Pons (tissue), 1 donor: ENCODE measurements around the gene BCAR3.
"Not testable (repeated sequence)": the region's sequence is repeated elsewhere in the genome, so short reads cannot be mapped to it uniquely, and the experiment has no call there.

Source experiments
- DNase-seq: peaks from one replicate; pipeline ENCODE4 v3.0.0-alpha.2; 2016; ENCODE audit warnings: low spot score

The BCAR3 gene

GRCh38 chr1:93705892-93706500 lies 24.4 kb upstream of the BCAR3 start:
- no peak for DNase-seq

- DNase-seq, result peak; percentile 67
Measured at GRCh38 chr1:93704052-93704451, 22.4 kb upstream of the BCAR3 start.

- DNase-seq, result no peak
Measured at GRCh38 chr1:93703643-93704042, 22.0 kb upstream of the BCAR3 start.

GRCh38 chr1:93702828-93703183 lies 21.2 kb upstream of the BCAR3 start:
- DNase-seq, result no peak

GRCh38 chr1:93702111-93702827 lies 20.6 kb upstream of the BCAR3 start:
- no peak for DNase-seq

GRCh38 chr1:93701629-93702028 lies 20.0 kb upstream of the BCAR3 start:
- no peak for DNase-seq

- no peak for DNase-seq
Measured at GRCh38 chr1:93700532-93701469, 19.2 kb upstream of the BCAR3 start.

- no peak for DNase-seq
Measured at GRCh38 chr1:93699503-93700168, 18.0 kb upstream of the BCAR3 start.

- DNase-seq, result no peak
Measured at GRCh38 chr1:93699049-93699384, 17.4 kb upstream of the BCAR3 start.

GRCh38 chr1:93698329-93699048 lies 16.9 kb upstream of the BCAR3 start:
- no peak for DNase-seq

GRCh38 chr1:93697566-93697965 lies 15.9 kb upstream of the BCAR3 start:
- not testable (repeated sequence) for DNase-seq

GRCh38 chr1:93695411-93696005 lies 13.9 kb upstream of the BCAR3 start:
- DNase-seq, result peak; percentile 64

- DNase-seq, result no peak
Measured at GRCh38 chr1:93694819-93695218, 13.2 kb upstream of the BCAR3 start.

GRCh38 chr1:93694039-93694438 lies 12.4 kb upstream of the BCAR3 start:
- no peak for DNase-seq

GRCh38 chr1:93692983-93693591 lies 11.4 kb upstream of the BCAR3 start:
- DNase-seq, result no peak

- no peak for DNase-seq
Measured at GRCh38 chr1:93692451-93692861, 10.8 kb upstream of the BCAR3 start.

- no peak for DNase-seq
Measured at GRCh38 chr1:93692026-93692425, 10.4 kb upstream of the BCAR3 start.

GRCh38 chr1:93690921-93691789 lies 9.5 kb upstream of the BCAR3 start:
- DNase-seq, result no peak

- no peak for DNase-seq
Measured at GRCh38 chr1:93690341-93690740, 8.7 kb upstream of the BCAR3 start.
